K562 (cell line): ENCODE data around the gene PHF19. TPM values are rescaled to one million over a fixed set of nuclear protein-coding genes. Genes with fewer than 3 reads are reported as not detected.

Source experiments
- ATAC-seq: fragments of 200-7000 bp; cut with Tn5 transposase; 3 replicates; pipeline ENCODE4 v1.9.1; 2020; ENCODE audit warnings: moderate library complexity
- BruUV-seq: library from RNA; stranded (reverse); fragments of 400-500 nt; replicated peaks from 2 replicates; lab custom pipeline; 2021; lab: Mats Ljungman, UMichigan
- CTCF ChIA-PET: fragments of 300-600 bp; formaldehyde crosslinking; extraction: SDS; loops from one replicate; lab custom pipeline; 2021; ENCODE audit warnings: low intra/inter-chr PET ratio; lab: Yijun Ruan, JAX
- POLR2A ChIA-PET: fragments of 300-600, 350-650 bp; sonication (Branson Sonifier 250); formaldehyde crosslinking; extraction: SDS; loops from one replicate; lab custom pipeline; 2021; ENCODE audit warnings: antibody characterized with exemption, inconsistent platforms; lab: Yijun Ruan, JAX
- DNase-seq, 4 experiments: peaks; one replicate each; pipeline versions ENCODE4 v3.0.0 to v3.0.0-alpha.2; 2011 to 2018; ENCODE audit warnings: low spot score in 3 of 4, mixed read lengths in 3 of 4; ENCODE audit errors: extremely low read depth in 1 of 4
- FAIRE-seq: peaks from 2 replicates; lab custom pipeline; 2011; peaks lifted over from hg19 to GRCh38; lab: Jason Lieb, UNC
- H2AFZ ChIP-seq: 2 replicates; pipeline ENCODE4 v1.6.0; 2011; ENCODE audit warnings: low read depth, low read length, control low read depth, inconsistent platforms
- H3K27ac ChIP-seq: fragments of 200-600 bp; 3 replicates; pipeline ENCODE4 v1.8.0; 2011; ENCODE audit warnings: low read depth, mild to moderate bottlenecking, control low read depth, inconsistent platforms, low read length, moderate library complexity, mixed read lengths; ENCODE audit errors: extremely low read depth
- H3K27me3 ChIP-seq, 2 experiments: fragments of 300-600 bp in 1 of 2; 2 replicates in 1 of 2; 3 replicates in 1 of 2; pipeline versions ENCODE4 v1.6.0 to v1.8.0; 2011; ENCODE audit warnings: inconsistent platforms in 2 of 2, low read length in 2 of 2, mild to moderate bottlenecking in 1 of 2, mixed read lengths in 1 of 2, moderate library complexity in 1 of 2; ENCODE audit not compliant: control insufficient read depth in 2 of 2, insufficient read depth in 2 of 2
- H3K36me3 ChIP-seq: fragments of 300-600 bp; 3 replicates; pipeline ENCODE4 v1.8.0; 2011; ENCODE audit warnings: mild to moderate bottlenecking, low read length, inconsistent platforms; ENCODE audit not compliant: control insufficient read depth, insufficient read depth
- H3K4me1 ChIP-seq, 2 experiments: fragments of 200-600 bp in 1 of 2; replicated peaks in 1 of 2; 2 replicates in 1 of 2; 3 replicates in 1 of 2; pipeline versions ENCODE4 v1.5.1 to v1.8.0; 2011; ENCODE audit warnings: inconsistent platforms in 2 of 2, low read length in 2 of 2, mild to moderate bottlenecking in 1 of 2, mixed read lengths in 1 of 2, moderate library complexity in 1 of 2; ENCODE audit not compliant: control insufficient read depth in 2 of 2, insufficient read depth in 2 of 2
- H3K4me2 ChIP-seq: 2 replicates; pipeline ENCODE4 v1.6.1; 2011; ENCODE audit warnings: low read length, control low read depth, inconsistent platforms, mixed read lengths; ENCODE audit not compliant: insufficient read depth
- H3K4me3 ChIP-seq: fragments of 200-600 bp; sonication (generic), shearing (Covaris generic); 2 replicates; pipeline ENCODE4 v1.5.1; 2016; ENCODE audit warnings: control low read depth, inconsistent platforms
- H3K79me2 ChIP-seq: fragments of 200-600 bp; 3 replicates; pipeline ENCODE4 v1.8.0; 2011; ENCODE audit warnings: low read length, inconsistent platforms; ENCODE audit not compliant: control insufficient read depth, insufficient read depth
- H3K9ac ChIP-seq, 2 experiments: 2 replicates each; pipeline versions ENCODE4 v1.6.0 to v1.6.1; 2011; ENCODE audit warnings: low read depth in 2 of 2, low read length in 2 of 2, control low read depth in 1 of 2, inconsistent platforms in 1 of 2, mild to moderate bottlenecking in 1 of 2, mixed read lengths in 1 of 2; ENCODE audit not compliant: insufficient read depth in 1 of 2
- H3K9me1 ChIP-seq: one replicate; pipeline ENCODE4 v1.6.0; 2011; ENCODE audit warnings: inconsistent platforms, mild to moderate bottlenecking, low read length, moderate library complexity; ENCODE audit not compliant: control insufficient read depth, insufficient read depth
- H3K9me3 ChIP-seq: replicated peaks from 2 replicates; pipeline ENCODE4 v1.5.1; 2011; ENCODE audit warnings: low read depth, low read length, inconsistent platforms; ENCODE audit not compliant: control insufficient read depth, insufficient read depth
- H4K20me1 ChIP-seq: replicated peaks from 2 replicates; pipeline ENCODE4 v1.6.1; 2011; ENCODE audit warnings: low read length, inconsistent platforms, mixed read lengths; ENCODE audit not compliant: control insufficient read depth, insufficient read depth
- BMI1 ChIP-seq: fragments of 150-350 bp; IDR thresholded peaks from 2 replicates; pipeline ENCODE4 v1.6.1; 2014; ENCODE audit warnings: low read length
- CGGBP1 ChIP-seq: fragments of 250-450 bp; sonication (Bioruptor Pico); IDR thresholded peaks from 2 replicates; pipeline ENCODE4 v1.9.0; 2021; ENCODE audit warnings: mild to moderate bottlenecking
- CHD7 ChIP-seq: fragments of 200-600 bp; sonication (generic); IDR thresholded peaks from one replicate; pipeline ENCODE4 v1.6.1; 2012; ENCODE audit warnings: mild to moderate bottlenecking, low read depth, low read length, inconsistent platforms
- KHSRP ChIP-seq: fragments of 450-650 bp; IDR thresholded peaks from 2 replicates; pipeline ENCODE4 v1.6.1; 2017
- MYNN ChIP-seq, 2 experiments: sonication (generic); formaldehyde crosslinking in 1 of 2; IDR thresholded peaks; 2 replicates each; pipeline versions ENCODE4 v1.5.0 to v1.6.1; 2016 to 2020; ENCODE audit warnings: antibody characterized with exemption in 1 of 2, missing genetic modification reagents in 1 of 2
- PTTG1 ChIP-seq: fragments of 450-650 bp; IDR thresholded peaks from 2 replicates; pipeline ENCODE4 v1.6.1; 2016; ENCODE audit warnings: low read depth, mild to moderate bottlenecking, missing genetic modification characterization, missing compliant biosample characterization
- RCOR1 ChIP-seq, 2 experiments: IDR thresholded peaks; 2 replicates each; pipeline ENCODE4 v1.6.1; 2012; ENCODE audit warnings: low read depth in 2 of 2, low read length in 2 of 2, borderline replicate concordance in 1 of 2, improper control_type of control experiment in 1 of 2
- RUNX1 ChIP-seq: sonication (generic); IDR thresholded peaks from 2 replicates; pipeline ENCODE4 v1.6.1; 2016; ENCODE audit warnings: antibody characterized with exemption, low read depth
- SRSF3 ChIP-seq: fragments of 200-400 bp; formaldehyde crosslinking; IDR thresholded peaks from 2 replicates; pipeline ENCODE4 v1.6.1; 2016; ENCODE audit warnings: mild to moderate bottlenecking, low read length, moderate library complexity; ENCODE audit not compliant: insufficient read depth
- ZNF696 ChIP-seq: fragments of 250-450 bp; sonication (Bioruptor Pico); conservative IDR thresholded peaks from 2 replicates; pipeline ENCODE4 v1.4.0; 2020; ENCODE audit warnings: mild to moderate bottlenecking, moderate library complexity
- WGBS: fragments of 100-300 bp; shearing (Covaris generic); methylation state at CpG from one replicate; pipeline ENCODE4 v1.1.6; 2016; ENCODE audit warnings: low coverage, mixed read lengths; ENCODE audit not compliant: insufficient coverage; ENCODE audit errors: missing lambda C conversion rate; 5-methylcytosine and 5-hydroxymethylcytosine counted together
- in situ Hi-C: fragments of 300-500 bp; cut with MboI; formaldehyde crosslinking; loops from 4 replicates; pipeline ENCODE4 v1.15.0; 2018; ENCODE audit warnings: inconsistent platforms, mixed read lengths
- intact Hi-C: fragments of 100-400 bp; cut with micrococcal nuclease; formaldehyde crosslinking; loops from 2 replicates; pipeline ENCODE4 v1.14.2; 2022
- polyA plus RNA-seq, 8 experiments: library from polyadenylated mRNA; depleted of rRNA in 4 of 8; stranded (reverse) in 5 of 8; unstranded in 3 of 8; fragments of >200 nt; fragmentation: Nextera tagmentation in 2 of 8; fragmentation: Illumina TruSeq in 1 of 8; extraction: Ambion mirVana in 2 of 8; extraction: Trizol in 1 of 8; gene quantifications; 2 replicates each; pipeline versions ENCODE4 v1.2.1 to v1.2.3, GENCODE V29; 2011 to 2014; ENCODE audit warnings: inconsistent platforms in 1 of 8, missing spikeins in 1 of 8
- total RNA-seq, 7 experiments: library from RNA; depleted of rRNA in 6 of 7; stranded (reverse); fragments of >200 nt in 6 of 7; fragmentation: Illumina TruSeq in 2 of 7; extraction: Trizol in 2 of 7; gene quantifications; 2 replicates each; pipeline versions ENCODE4 v1.2.1 to v1.2.3, GENCODE V29; 2011 to 2021; ENCODE audit warnings: low replicate concordance in 1 of 7

PHF19 gene
- total and polyA plus RNA-seq, 9 of the 15 experiments (the other 6 are each of a cell fraction or from before 2014, with no cell fraction given) = 95.8 to 403 (median 255) TPM

- peaks cover 71% of the 10 kb centered on the region for H3K79me2 ChIP-seq
- H3K36me3 ChIP-seq = peaks cover 40% of the 10 kb centered on the region
- H3K4me2 ChIP-seq = peak within 1 kb of the TSS; percentile 87
- H3K27ac ChIP-seq = peak within 1 kb of the TSS; percentile 95
- H3K4me3 ChIP-seq = peak within 1 kb of the TSS; percentile 54
- H2AFZ ChIP-seq = peak within 1 kb of the TSS; percentile 89
- DNase-seq (peak; percentile 100), FAIRE-seq (peak; percentile 97), ATAC-seq (peak; percentile 95)
- BruUV-seq = no TSS peak
- in situ Hi-C loops = no loop called here
- intact Hi-C loops = loop anchor here (1.0 to 5.0 kb wide), 8 partner anchors 25 to 139 kb away; partner anchors contain the start of genes FBXW2 and PHF19
- no peaks in the 10 kb centered on the region for H3K9me3 ChIP-seq
- ChIA-PET CTCF (no interaction called here), POLR2A (interaction anchor here (0.6 to 5.3 kb wide), 25 partner anchors 8 to 312 kb away, joined by 3 to 78 read pairs (median 5); partner anchors contain the start of genes FBXW2 and PHF19)
- peaks cover 4% of the 10 kb centered on the region for H3K9me1 ChIP-seq
- peaks cover 37 to 58% of the 10 kb centered on the region in 2 experiments for H3K4me1 ChIP-seq
- H3K9ac ChIP-seq = peak within 1 kb of the TSS; percentile 92 to 97
- H3K27me3 ChIP-seq = no peaks in the 10 kb centered on the region
- H4K20me1 ChIP-seq = no peaks in the 10 kb centered on the region; the same call in 1 of the 2 replicates
- WGBS = under 1% methylated on average over 61 of the region's 62 CpGs
- TF ChIP-seq PTTG1 (tag) (no peak), BMI1 (no peak), CGGBP1 (no peak), MYNN (IDR thresholded peaks at IDR 0.05) (no peak), MYNN (CRISPR knock-in tag; IDR thresholded peaks at IDR 0.05) (no peak), RUNX1 (no peak), SRSF3 (peak; percentile 63), ZNF696 (no peak), KHSRP (no peak), CHD7 (no peak), RCOR1 (IDR thresholded peaks at IDR 0.05; ENCODE audit: borderline replicate concordance in 1 of 2, low read depth in 2 of 2, low read length in 2 of 2) (peak; percentile 17 to 45)
Measured at GRCh38 chr9:120842685-120843485, 34.1 kb downstream of the PHF19 start, which contains the start of gene PSMD5. Gene PSMD5, minus strand, starts transcription at chr9:120842922. Its CDS starts 13 bp downstream, at chr9:120842909.
